Measurements from ENCODE around the gene DLX6. TPM values are rescaled to one million over a fixed set of nuclear protein-coding genes. Genes with fewer than 3 reads are reported as not detected.

DLX6 gene
- total RNA-seq, 1 experiment from 2014 or later: not detected

- ChIA-PET CTCF (no interaction called here), POLR2A (no interaction called here)
- BruUV-seq (replicated peaks): no TSS peak
- intact Hi-C loops (cut with micrococcal nuclease): no loop called here
- no peak for DNase-seq (ENCODE audit: unreplicated experiment)
- TF ChIP-seq CTCF (IDR thresholded peaks at IDR 0.05; ENCODE audit: unreplicated experiment): no peak
- Mint-ChIP-seq H3K27ac (ENCODE audit: low read depth, unreplicated experiment) (no peak overlapping the region), H3K36me3 (ENCODE audit: insufficient read depth, unreplicated experiment) (no peaks in the 10 kb centered on the region), H3K4me3 (ENCODE audit: unreplicated experiment) (no peak overlapping the region), H3K4me1 (ENCODE audit: insufficient read depth, unreplicated experiment) (no peaks in the 10 kb centered on the region), H3K9me3 (ENCODE audit: unreplicated experiment) (no peaks in the 10 kb centered on the region), H3K27me3 (ENCODE audit: insufficient read depth, unreplicated experiment) (peaks cover 81% of the 10 kb centered on the region)
These were observed 9.8 kb upstream of the DLX6 start for GRCh38 chr7:96995406-96996110.

GRCh38 chr7:96996111-96996957 is 9.0 kb upstream of the DLX6 start:
- BruUV-seq (replicated peaks): no TSS peak
- no peak overlapping the region for H3K4me3 Mint-ChIP-seq (ENCODE audit: unreplicated experiment)
- H3K9me3 Mint-ChIP-seq (ENCODE audit: unreplicated experiment): no peaks in the 10 kb centered on the region
- DNase-seq (ENCODE audit: unreplicated experiment): no peak
- H3K27ac Mint-ChIP-seq (ENCODE audit: low read depth, unreplicated experiment): no peak overlapping the region
- POLR2A ChIA-PET: no interaction called here
- no peaks in the 10 kb centered on the region for H3K4me1 Mint-ChIP-seq (ENCODE audit: insufficient read depth, unreplicated experiment)
- no peaks in the 10 kb centered on the region for H3K36me3 Mint-ChIP-seq (ENCODE audit: insufficient read depth, unreplicated experiment)
- intact Hi-C loops (cut with micrococcal nuclease): no loop called here
- CTCF ChIA-PET: no interaction called here
- TF ChIP-seq CTCF (IDR thresholded peaks at IDR 0.05; ENCODE audit: unreplicated experiment): no peak
- peaks cover 86% of the 10 kb centered on the region for H3K27me3 Mint-ChIP-seq (ENCODE audit: insufficient read depth, unreplicated experiment)

- Mint-ChIP-seq H3K9me3 (ENCODE audit: unreplicated experiment) (no peaks in the 10 kb centered on the region), H3K27me3 (ENCODE audit: insufficient read depth, unreplicated experiment) (peaks cover 86% of the 10 kb centered on the region), H3K36me3 (ENCODE audit: insufficient read depth, unreplicated experiment) (no peaks in the 10 kb centered on the region), H3K4me1 (ENCODE audit: insufficient read depth, unreplicated experiment) (no peaks in the 10 kb centered on the region), H3K27ac (ENCODE audit: low read depth, unreplicated experiment) (no peak overlapping the region), H3K4me3 (ENCODE audit: unreplicated experiment) (no peak overlapping the region)
- intact Hi-C loops (cut with micrococcal nuclease): no loop called here
- no peak for TF ChIP-seq CTCF (IDR thresholded peaks at IDR 0.05; ENCODE audit: unreplicated experiment)
- BruUV-seq (replicated peaks): no TSS peak
- DNase-seq (ENCODE audit: unreplicated experiment): no peak
- ChIA-PET CTCF (no interaction called here), POLR2A (no interaction called here)
These were observed 8.3 kb upstream of the DLX6 start for GRCh38 chr7:96996958-96997511.

GRCh38 chr7:96997512-96998032 is 7.8 kb upstream of the DLX6 start:
- intact Hi-C loops (cut with micrococcal nuclease): no loop called here
- Mint-ChIP-seq H3K9me3 (ENCODE audit: unreplicated experiment) (no peaks in the 10 kb centered on the region), H3K4me3 (ENCODE audit: unreplicated experiment) (no peak overlapping the region), H3K27me3 (ENCODE audit: insufficient read depth, unreplicated experiment) (peaks cover 84% of the 10 kb centered on the region), H3K36me3 (ENCODE audit: insufficient read depth, unreplicated experiment) (no peaks in the 10 kb centered on the region), H3K4me1 (ENCODE audit: insufficient read depth, unreplicated experiment) (no peaks in the 10 kb centered on the region), H3K27ac (ENCODE audit: low read depth, unreplicated experiment) (no peak overlapping the region)
- ChIA-PET POLR2A (no interaction called here), CTCF (interaction anchor here (0.6 to 0.7 kb wide), 2 partner anchors 28 to 1115 kb away, joined by 3 to 4 read pairs; no protein-coding TSS in a partner anchor)
- no peak for TF ChIP-seq CTCF (IDR thresholded peaks at IDR 0.05; ENCODE audit: unreplicated experiment)
- BruUV-seq (replicated peaks): no TSS peak
- DNase-seq (ENCODE audit: unreplicated experiment): no peak

Data from MCF 10A (cell line).